Ovary (tissue), 9 donors: Measurements from ENCODE around the gene DUSP2. TPM values are rescaled to one million over a fixed set of nuclear protein-coding genes. Genes with fewer than 3 reads are reported as not detected.

Source experiments
- DNase-seq, 5 donors: peaks; one replicate each; pipeline ENCODE4 v3.0.0-alpha.2; 2019 to 2020
- H3K27ac ChIP-seq, 2 donors: fragments of 200-600 bp; one replicate each; pipeline versions ENCODE4 v1.5.1 to v1.8.0; 2019 to 2022
- H3K27me3 ChIP-seq: fragments of 200-600 bp; one replicate; pipeline ENCODE4 v1.8.0; 2022
- H3K36me3 ChIP-seq: fragments of 200-600 bp; sonication (generic); one replicate; pipeline ENCODE4 v1.5.1; 2019
- H3K4me1 ChIP-seq: one replicate; pipeline ENCODE4 v1.8.1; 2013; ENCODE audit warnings: mild to moderate bottlenecking, moderate library complexity; ENCODE audit not compliant: insufficient read depth
- H3K4me3 ChIP-seq: fragments of 200-600 bp; sonication (generic); one replicate; pipeline ENCODE4 v1.5.1; 2017
- H3K9me3 ChIP-seq, 2 donors: fragments of 200-600 bp in 1 of 2; sonication (generic) in 1 of 2; one replicate each; pipeline versions ENCODE4 v1.5.1 to v1.8.1; 2013 to 2019; ENCODE audit warnings: mild to moderate bottlenecking in 1 of 2, moderate library complexity in 1 of 2
- EP300 ChIP-seq: sonication (generic); formaldehyde crosslinking; IDR thresholded peaks from one replicate; pipeline ENCODE4 v1.6.1; 2017; ENCODE audit warnings: antibody characterized with exemption
- POLR2A ChIP-seq: fragments of 450-650 bp; IDR thresholded peaks from one replicate; pipeline ENCODE4 v1.6.1; 2017; ENCODE audit warnings: antibody characterized with exemption, mild to moderate bottlenecking, moderate library complexity
- WGBS, 3 donors: extraction: QIAGEN DNeasy Blood & Tissue Kit in 1 of 3; methylation state at CpG; one replicate each; pipeline versions ENCODE4 v1.1.5 to v1.1.7; 2013 to 2017; 5-methylcytosine and 5-hydroxymethylcytosine counted together
- intact Hi-C, 4 donors: fragments of 100-400 bp; cut with DNase I; formaldehyde crosslinking; loops; one replicate each; pipeline versions ENCODE4 v1.11.0 to v1.15.1; 2022 to 2023
- polyA plus RNA-seq, 2 donors: library from polyadenylated mRNA; stranded (reverse); fragments of 200-250 nt in 1 of 2; fragments of 350-450 nt in 1 of 2; fragmentation: Illumina TruSeq in 1 of 2; extraction: RNeasy Lipid Tissue Mini Kit (QIAGEN cat#74804) in 1 of 2; gene quantifications; one replicate each; pipeline ENCODE4 v1.2.3, GENCODE V29; 2013 to 2014
- total RNA-seq, 7 donors: library from RNA; depleted of rRNA in 2 of 7; stranded (reverse); fragments of >200 nt in 2 of 7; fragmentation: NEBNext Ultra II Directional in 3 of 7; extraction: Animal tissue kit (Norgen Biotek cat#: 25700) in 3 of 7; gene quantifications; one replicate each; pipeline versions ENCODE4 v1.1.0 to v1.2.4, GENCODE V29; 2016 to 2023
- TF ChIP-seq, protein P1 (sequence below), 3 donors: fragments of 450-650 bp in 2 of 3; fragments of 200-600 bp in 1 of 3; IDR thresholded peaks; one replicate each; pipeline versions ENCODE4 v1.5.1 to v1.8.0; 2016 to 2022; ENCODE audit warnings: antibody characterized with exemption in 3 of 3, mild to moderate bottlenecking in 1 of 3
- donor health status: DM: no; HTN: no; CAD: no; lungs with moderate emphysema.
- donor health status: DM: no; HTN: no; CAD: no.
- donor health status: Bipolar disorder and iron deficiency.
- donor health status: DM: yes; HTN: yes; CAD: no.
- donor health status: DM: no; HTN: no; CAD: no.
- donor health status: DM: yes; HTN: yes; CAD: no.

The DUSP2 gene
- total and polyA plus RNA-seq, 9 donors = 0.52 to 111 (median 3.1) TPM

DNA sequence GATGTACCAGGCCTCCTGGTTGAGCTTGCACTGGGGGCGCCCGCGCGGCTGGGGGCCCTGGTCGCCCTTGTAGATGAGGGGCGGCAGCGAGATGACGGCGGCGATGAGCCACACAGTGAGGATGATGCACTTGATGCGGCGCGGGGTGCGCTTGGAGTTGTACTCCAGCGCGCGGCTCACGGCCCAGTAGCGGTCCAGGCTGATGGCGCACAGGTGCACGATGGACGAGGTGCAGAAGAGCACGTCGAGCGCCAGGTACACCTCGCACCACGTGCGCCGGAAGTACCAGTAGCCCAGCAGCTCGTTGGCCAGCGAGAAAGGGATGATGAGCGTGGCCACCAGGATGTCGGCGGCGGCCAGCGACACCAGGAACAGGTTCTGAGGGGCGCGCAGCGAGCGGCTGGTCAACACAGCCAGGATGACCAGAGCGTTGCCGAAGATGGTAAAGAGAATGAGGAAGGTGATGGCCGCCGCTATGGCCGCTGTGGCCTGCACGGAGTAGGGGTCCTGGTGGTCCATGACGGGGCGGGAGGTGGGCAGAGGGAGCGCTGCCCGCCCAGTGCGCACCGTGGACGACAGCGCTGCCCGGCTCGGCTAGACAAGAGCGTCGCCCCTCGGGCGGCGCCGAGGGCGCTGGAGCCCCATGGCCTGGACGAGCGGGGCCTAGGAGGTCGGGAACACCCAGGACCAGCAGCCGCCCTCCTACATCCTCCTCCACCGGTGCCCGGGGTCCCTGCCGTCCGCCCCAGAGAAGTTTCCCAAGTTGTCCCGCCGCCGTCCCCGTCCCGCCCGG, 29.4 kb downstream of the DUSP2 start:
- Histone ChIP-seq H3K4me3 (peak overlapping the region; percentile 32), H3K27ac (no peak overlapping the region), H3K36me3 (no peaks in the 10 kb centered on the region), H3K4me1 (peaks cover 1% of the 10 kb centered on the region), H3K27me3 (no peaks in the 10 kb centered on the region), H3K9me3 (no peaks in the 10 kb centered on the region)
- peak in 1 of 5 donors; percentile 9 for DNase-seq
- WGBS, 3 donors = 38 to 51% (median 47%) methylated on average over 62 to 77 of the region's 77 CpGs
- TF ChIP-seq, protein P1, sequence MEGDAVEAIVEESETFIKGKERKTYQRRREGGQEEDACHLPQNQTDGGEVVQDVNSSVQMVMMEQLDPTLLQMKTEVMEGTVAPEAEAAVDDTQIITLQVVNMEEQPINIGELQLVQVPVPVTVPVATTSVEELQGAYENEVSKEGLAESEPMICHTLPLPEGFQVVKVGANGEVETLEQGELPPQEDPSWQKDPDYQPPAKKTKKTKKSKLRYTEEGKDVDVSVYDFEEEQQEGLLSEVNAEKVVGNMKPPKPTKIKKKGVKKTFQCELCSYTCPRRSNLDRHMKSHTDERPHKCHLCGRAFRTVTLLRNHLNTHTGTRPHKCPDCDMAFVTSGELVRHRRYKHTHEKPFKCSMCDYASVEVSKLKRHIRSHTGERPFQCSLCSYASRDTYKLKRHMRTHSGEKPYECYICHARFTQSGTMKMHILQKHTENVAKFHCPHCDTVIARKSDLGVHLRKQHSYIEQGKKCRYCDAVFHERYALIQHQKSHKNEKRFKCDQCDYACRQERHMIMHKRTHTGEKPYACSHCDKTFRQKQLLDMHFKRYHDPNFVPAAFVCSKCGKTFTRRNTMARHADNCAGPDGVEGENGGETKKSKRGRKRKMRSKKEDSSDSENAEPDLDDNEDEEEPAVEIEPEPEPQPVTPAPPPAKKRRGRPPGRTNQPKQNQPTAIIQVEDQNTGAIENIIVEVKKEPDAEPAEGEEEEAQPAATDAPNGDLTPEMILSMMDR (IDR thresholded peaks at IDR 0.05) = no peak
- intact Hi-C loops = loop anchor here in 2 of 4 donors (10.0 kb wide), 2 partner anchors 91 to 121 kb away; partner anchors contain the start of gene ANKRD36C (in 1 of the 2)

DNA sequence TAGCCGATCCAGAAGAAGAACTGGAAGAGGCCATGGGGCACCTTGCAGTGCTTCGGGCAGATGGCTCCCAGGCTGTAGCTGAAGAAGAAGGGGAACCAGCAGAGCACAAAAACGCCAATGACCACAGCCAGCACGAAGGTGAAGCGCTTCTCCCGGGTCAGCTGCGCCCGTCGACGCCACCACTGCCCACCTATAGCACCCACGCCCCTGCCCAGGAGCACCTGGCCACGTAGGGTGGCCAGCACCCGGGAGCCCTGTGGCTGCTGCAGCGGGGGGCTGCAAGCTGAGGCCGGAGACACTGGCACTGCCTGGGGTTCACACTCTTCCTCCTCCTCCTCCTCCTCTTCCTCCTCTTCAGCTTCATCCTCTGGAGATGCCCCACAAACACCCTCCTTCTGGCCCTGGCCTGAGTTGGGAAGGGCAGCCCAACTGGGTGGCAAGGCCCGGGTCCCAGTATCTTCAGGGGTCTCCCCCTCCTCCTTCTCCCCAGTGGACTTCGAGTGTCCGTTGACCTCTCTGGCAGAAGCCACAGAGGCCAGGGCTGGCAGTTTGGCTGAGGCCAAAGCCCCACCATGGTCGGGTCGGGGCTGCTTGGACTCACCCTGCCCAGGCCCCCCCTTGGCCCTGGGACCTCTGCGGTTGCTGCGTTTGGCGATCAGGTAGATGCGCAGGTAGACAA, 30.2 kb downstream of the DUSP2 start:
- no peak for TF ChIP-seq EP300
- Histone ChIP-seq H3K27ac (no peak overlapping the region), H3K36me3 (no peaks in the 10 kb centered on the region), H3K9me3 (no peaks in the 10 kb centered on the region), H3K27me3 (no peaks in the 10 kb centered on the region), H3K4me1 (peaks cover 1% of the 10 kb centered on the region), H3K4me3 (no peak overlapping the region)
- intact Hi-C loops = loop anchor here in 2 of 4 donors (10.0 kb wide), 2 partner anchors 90 to 120 kb away; partner anchors contain the start of gene ANKRD36C (in 1 of the 2)
- WGBS, 3 donors = 93 to 95% (median 94%) methylated on average over 24 of the region's 24 CpGs
- no peak for DNase-seq

DNA sequence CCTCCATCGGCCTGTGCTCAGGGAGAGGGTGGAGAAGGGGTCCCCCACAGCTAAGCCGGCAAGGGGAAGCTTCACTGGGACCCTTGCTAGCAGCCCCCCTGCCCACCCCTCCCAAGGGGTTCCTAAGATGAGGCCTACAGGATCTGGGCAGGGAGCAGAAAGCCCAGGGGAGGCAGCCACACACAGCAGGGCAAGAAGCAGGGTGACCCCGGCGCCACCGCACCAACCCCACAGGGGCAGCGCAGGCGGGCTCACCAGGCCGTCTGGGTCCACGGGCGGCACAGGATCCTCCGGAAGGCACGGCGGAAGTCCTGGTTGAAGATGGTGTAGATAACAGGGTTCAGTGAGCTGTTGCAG, 30.7 kb downstream of the DUSP2 start:
- Histone ChIP-seq H3K27me3 (no peaks in the 10 kb centered on the region), H3K9me3 (no peaks in the 10 kb centered on the region), H3K4me3 (no peak overlapping the region), H3K4me1 (peaks cover 1% of the 10 kb centered on the region), H3K27ac (no peak overlapping the region), H3K36me3 (no peaks in the 10 kb centered on the region)
- 82 to 89% (median 84%) methylated on average over 13 of the region's 13 CpGs for WGBS, 3 donors
- DNase-seq = no peak
- intact Hi-C loops = loop anchor here in 2 of 4 donors (10.0 kb wide), 2 partner anchors 90 to 120 kb away; partner anchors contain the start of gene ANKRD36C (in 1 of the 2)
- TF ChIP-seq, protein P1 (IDR thresholded peaks at IDR 0.05) = no peak
- no peak for TF ChIP-seq EP300
- TF ChIP-seq POLR2A = no peak

DNA sequence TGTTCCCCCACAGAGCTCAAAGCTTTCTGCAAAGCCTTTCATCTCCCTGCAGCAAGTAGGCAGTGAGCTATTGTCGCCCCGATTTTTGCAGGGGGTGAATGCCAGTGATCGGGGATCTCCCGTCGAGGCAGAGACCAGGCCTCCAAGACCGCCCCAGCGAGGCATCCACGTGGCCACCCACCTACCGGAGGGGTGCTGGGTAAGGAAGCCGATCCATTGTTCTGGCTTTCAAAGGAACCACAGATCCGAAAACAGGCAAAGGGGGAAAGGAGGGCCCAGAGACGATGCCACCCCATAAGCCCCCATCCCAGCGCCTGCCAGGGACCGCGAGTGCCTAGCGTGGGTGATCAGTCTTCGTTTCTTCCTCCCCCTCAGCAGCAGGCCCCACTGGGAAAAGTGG, 31.3 kb downstream of the DUSP2 start:
- Histone ChIP-seq H3K27ac (no peak overlapping the region), H3K27me3 (no peaks in the 10 kb centered on the region), H3K4me1 (peaks cover 7% of the 10 kb centered on the region), H3K4me3 (no peak overlapping the region), H3K36me3 (no peaks in the 10 kb centered on the region), H3K9me3 (no peaks in the 10 kb centered on the region)
- TF ChIP-seq EP300 = no peak
- no peak for TF ChIP-seq POLR2A
- TF ChIP-seq, protein P1 (IDR thresholded peaks at IDR 0.05) = no peak
- intact Hi-C loops = loop anchor here in 2 of 4 donors (10.0 kb wide), 2 partner anchors 89 to 119 kb away; partner anchors contain the start of gene ANKRD36C (in 1 of the 2)
- no peak for DNase-seq
- WGBS, 3 donors = 82 to 87% (median 86%) methylated on average over 17 of the region's 17 CpGs

DNA sequence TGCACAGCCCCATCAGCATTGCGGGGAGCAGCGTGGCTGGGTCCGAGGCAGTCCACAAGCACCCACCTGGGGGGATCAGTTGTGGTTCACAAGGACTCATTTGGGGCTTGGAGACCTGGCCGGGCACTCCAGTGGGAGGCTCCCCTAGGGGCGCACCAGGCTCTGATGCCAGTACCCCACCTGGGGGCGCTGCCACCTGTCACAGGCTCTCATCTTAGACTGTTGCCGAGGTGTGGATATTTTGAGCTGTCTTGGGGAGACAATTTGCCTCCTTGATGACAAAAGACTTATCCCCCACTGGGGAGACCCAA, 31.9 kb downstream of the DUSP2 start:
- TF ChIP-seq, protein P1 (IDR thresholded peaks at IDR 0.05) = no peak
- TF ChIP-seq EP300 = no peak
- TF ChIP-seq POLR2A = no peak
- Histone ChIP-seq H3K36me3 (no peaks in the 10 kb centered on the region), H3K27ac (no peak overlapping the region), H3K4me3 (no peak overlapping the region), H3K27me3 (no peaks in the 10 kb centered on the region), H3K4me1 (peaks cover 10% of the 10 kb centered on the region), H3K9me3 (no peaks in the 10 kb centered on the region)
- intact Hi-C loops = loop anchor here in 2 of 4 donors (10.0 kb wide), 2 partner anchors 89 to 119 kb away; partner anchors contain the start of gene ANKRD36C (in 1 of the 2)
- DNase-seq = no peak
- WGBS, 3 donors = 87 to 96% (median 94%) methylated on average over 7 of the region's 7 CpGs
